ENCODE data around the gene MBD3.

Gene MBD3

DNA sequence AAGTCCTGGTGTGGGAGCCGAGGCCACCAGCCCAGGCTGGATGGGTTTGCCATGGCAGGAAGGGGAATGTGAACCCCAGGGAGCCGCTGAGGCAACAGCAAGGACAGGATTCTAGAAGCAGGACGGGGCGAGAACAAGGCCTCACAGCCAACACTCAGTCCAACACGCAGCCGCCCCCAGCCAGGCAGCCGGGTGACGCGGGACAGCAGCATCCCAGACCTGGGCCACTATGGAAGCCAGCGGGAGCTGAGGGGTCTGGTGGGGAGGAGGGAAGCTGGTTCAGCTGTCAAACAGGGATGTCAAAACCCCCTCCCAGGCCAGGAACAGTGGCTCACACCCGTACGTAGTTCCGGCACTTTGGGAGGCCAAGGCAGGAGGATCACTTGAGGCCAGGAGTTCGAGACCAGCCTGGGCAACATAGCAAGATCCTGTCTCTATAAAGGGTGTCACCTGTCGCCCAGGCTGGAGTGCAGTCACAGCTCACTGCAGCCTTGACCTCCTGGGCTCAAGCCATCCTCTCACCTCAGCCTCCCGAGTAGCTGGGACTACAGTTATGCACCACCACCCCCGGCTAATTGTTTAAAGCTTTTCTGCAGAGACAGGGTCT is 31.3 kb downstream of the MBD3 start:
- TF ChIP-seq SIN3A (IDR thresholded peaks at IDR 0.05; ENCODE audit: borderline replicate concordance, insufficient read depth, low read length) (no peak), TAF1 (IDR thresholded peaks at IDR 0.05; ENCODE audit: borderline replicate concordance, insufficient read depth, low read length) (no peak), POLR2AphosphoS5 (IDR thresholded peaks at IDR 0.05; ENCODE audit: low read depth, low read length) (no peak), FOXP2 (optimal IDR thresholded peaks at IDR 0.05; ENCODE audit: borderline replicate concordance, extremely low read depth, extremely low read length, insufficient read depth) (no peak)
- TF ChIP-seq, protein P1, sequence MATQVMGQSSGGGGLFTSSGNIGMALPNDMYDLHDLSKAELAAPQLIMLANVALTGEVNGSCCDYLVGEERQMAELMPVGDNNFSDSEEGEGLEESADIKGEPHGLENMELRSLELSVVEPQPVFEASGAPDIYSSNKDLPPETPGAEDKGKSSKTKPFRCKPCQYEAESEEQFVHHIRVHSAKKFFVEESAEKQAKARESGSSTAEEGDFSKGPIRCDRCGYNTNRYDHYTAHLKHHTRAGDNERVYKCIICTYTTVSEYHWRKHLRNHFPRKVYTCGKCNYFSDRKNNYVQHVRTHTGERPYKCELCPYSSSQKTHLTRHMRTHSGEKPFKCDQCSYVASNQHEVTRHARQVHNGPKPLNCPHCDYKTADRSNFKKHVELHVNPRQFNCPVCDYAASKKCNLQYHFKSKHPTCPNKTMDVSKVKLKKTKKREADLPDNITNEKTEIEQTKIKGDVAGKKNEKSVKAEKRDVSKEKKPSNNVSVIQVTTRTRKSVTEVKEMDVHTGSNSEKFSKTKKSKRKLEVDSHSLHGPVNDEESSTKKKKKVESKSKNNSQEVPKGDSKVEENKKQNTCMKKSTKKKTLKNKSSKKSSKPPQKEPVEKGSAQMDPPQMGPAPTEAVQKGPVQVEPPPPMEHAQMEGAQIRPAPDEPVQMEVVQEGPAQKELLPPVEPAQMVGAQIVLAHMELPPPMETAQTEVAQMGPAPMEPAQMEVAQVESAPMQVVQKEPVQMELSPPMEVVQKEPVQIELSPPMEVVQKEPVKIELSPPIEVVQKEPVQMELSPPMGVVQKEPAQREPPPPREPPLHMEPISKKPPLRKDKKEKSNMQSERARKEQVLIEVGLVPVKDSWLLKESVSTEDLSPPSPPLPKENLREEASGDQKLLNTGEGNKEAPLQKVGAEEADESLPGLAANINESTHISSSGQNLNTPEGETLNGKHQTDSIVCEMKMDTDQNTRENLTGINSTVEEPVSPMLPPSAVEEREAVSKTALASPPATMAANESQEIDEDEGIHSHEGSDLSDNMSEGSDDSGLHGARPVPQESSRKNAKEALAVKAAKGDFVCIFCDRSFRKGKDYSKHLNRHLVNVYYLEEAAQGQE (IDR thresholded peaks at IDR 0.05; ENCODE audit: insufficient read depth in 1 of 2, low read depth in 2 of 2, low read length in 2 of 2), result no peak

DNA sequence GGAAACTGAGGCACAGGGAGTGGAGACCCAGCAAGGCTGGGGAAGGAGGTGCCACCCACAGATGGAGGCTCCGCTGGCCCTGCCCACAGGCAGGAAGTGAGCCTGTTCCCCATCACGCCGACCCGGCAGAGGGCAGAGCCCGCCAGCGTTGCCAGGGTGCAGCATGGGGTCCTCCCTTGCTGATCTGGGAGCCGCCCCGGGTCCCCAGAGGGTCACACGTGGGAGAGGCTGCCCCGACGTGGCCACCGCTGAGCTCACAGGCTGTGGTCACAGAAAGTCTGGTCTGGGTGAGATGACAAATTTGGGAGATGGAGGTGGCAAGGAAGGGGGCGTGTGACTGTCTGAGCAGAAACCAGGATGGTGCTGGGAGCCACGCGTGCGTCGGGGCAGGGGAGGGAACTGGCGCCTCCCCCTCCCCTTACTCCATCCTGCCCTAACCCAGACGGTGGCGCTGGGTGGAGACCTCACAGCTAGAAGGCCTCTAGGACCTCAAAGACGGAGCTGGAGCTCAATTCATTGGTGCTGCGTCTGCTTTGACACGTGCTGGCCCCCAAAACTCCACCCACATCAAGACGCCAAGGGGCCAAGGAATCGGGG is 32.3 kb downstream of the MBD3 start:
- TF ChIP-seq POLR2AphosphoS5 (IDR thresholded peaks at IDR 0.05; ENCODE audit: low read depth, low read length) (no peak), TAF1 (IDR thresholded peaks at IDR 0.05; ENCODE audit: borderline replicate concordance, insufficient read depth, low read length) (no peak), FOXP2 (optimal IDR thresholded peaks at IDR 0.05; ENCODE audit: borderline replicate concordance, extremely low read depth, extremely low read length, insufficient read depth) (no peak), SIN3A (IDR thresholded peaks at IDR 0.05; ENCODE audit: borderline replicate concordance, insufficient read depth, low read length) (no peak)
- TF ChIP-seq, protein P1 (IDR thresholded peaks at IDR 0.05; ENCODE audit: insufficient read depth in 1 of 2, low read depth in 2 of 2, low read length in 2 of 2), result no peak

DNA sequence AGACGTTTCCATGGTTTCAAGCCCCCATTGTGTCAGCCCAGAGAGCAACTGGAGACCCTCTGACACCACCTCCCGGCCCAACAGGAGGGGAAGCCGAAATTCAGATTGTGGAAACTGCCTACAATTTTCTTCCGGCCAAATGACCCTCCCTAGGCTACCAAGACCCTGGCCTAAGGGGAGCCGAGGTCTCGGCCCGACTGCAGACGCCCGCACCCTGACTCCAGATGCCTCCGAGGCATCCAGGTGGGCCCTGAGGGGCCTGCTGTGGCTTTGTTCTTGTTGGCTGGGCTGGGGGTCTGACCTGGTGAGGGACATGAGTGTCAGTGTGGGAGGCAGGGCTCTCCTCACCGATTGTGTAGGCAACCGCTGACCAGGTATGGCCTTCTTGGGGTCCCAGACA is 34.1 kb downstream of the MBD3 start:
- TF ChIP-seq FOXP2 (optimal IDR thresholded peaks at IDR 0.05; ENCODE audit: borderline replicate concordance, extremely low read depth, extremely low read length, insufficient read depth), result no peak
- no peak for TF ChIP-seq POLR2AphosphoS5 (IDR thresholded peaks at IDR 0.05; ENCODE audit: low read depth, low read length)
- TF ChIP-seq, protein P1 (IDR thresholded peaks at IDR 0.05; ENCODE audit: insufficient read depth in 1 of 2, low read depth in 2 of 2, low read length in 2 of 2), result no peak
- no peak for TF ChIP-seq SIN3A (IDR thresholded peaks at IDR 0.05; ENCODE audit: borderline replicate concordance, insufficient read depth, low read length)
- no peak for TF ChIP-seq TAF1 (IDR thresholded peaks at IDR 0.05; ENCODE audit: borderline replicate concordance, insufficient read depth, low read length)

DNA sequence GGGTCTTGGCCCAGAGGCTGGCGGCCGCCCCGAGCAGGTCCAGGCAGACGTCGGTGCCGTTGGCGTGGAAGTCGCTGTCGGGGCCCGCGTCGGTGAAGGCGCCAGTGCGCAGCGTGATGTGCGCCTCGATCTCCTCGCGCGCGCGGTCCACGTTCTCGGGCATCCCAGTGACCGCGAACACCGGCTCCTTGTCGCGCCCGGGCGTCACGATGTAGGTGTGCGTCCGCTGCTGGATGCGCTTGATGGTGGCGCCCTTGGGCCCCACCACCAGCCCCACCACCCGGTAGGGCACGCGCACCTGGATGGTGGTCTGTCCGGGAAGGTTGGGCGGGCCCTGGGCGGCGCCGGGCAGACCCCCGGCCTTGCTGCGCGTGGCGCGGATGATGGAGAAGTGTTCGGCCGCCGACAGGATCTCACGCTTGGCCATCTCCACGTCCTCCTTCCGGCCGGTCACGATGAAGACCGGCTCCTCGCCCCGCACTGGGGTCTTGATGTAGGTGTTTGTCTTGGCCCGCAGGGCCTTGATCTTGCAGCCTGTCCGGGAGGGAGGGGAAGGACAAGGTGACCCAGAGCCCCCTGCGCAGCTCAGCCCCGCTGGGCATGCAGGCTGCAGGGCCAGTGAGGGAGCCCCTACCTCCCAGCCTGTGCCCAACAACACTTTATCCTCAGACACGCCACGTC is 36.1 kb downstream of the MBD3 start:
- no peak for TF ChIP-seq FOXP2 (optimal IDR thresholded peaks at IDR 0.05; ENCODE audit: borderline replicate concordance, extremely low read depth, extremely low read length, insufficient read depth)
- TF ChIP-seq TAF1 (IDR thresholded peaks at IDR 0.05; ENCODE audit: borderline replicate concordance, insufficient read depth, low read length), result no peak
- no peak for TF ChIP-seq POLR2AphosphoS5 (IDR thresholded peaks at IDR 0.05; ENCODE audit: low read depth, low read length)
- TF ChIP-seq, protein P1 (IDR thresholded peaks at IDR 0.05; ENCODE audit: insufficient read depth in 1 of 2, low read depth in 2 of 2, low read length in 2 of 2), result no peak
- TF ChIP-seq SIN3A (IDR thresholded peaks at IDR 0.05; ENCODE audit: borderline replicate concordance, insufficient read depth, low read length), result no peak

All from PFSK-1 (cell line).